Epithelial cell of prostate (primary cell): ENCODE measurements around the gene LRRC56.

Source experiments
- DNase-seq: peaks from one replicate; pipeline ENCODE4 v3.0.0-alpha.2; 2011; ENCODE audit warnings: low read depth, low spot score
- H3K27ac ChIP-seq: fragments of 450-650 bp; 2 replicates; pipeline ENCODE4 v1.5.1; 2017; ENCODE audit warnings: mild to moderate bottlenecking

Gene LRRC56

DNA sequence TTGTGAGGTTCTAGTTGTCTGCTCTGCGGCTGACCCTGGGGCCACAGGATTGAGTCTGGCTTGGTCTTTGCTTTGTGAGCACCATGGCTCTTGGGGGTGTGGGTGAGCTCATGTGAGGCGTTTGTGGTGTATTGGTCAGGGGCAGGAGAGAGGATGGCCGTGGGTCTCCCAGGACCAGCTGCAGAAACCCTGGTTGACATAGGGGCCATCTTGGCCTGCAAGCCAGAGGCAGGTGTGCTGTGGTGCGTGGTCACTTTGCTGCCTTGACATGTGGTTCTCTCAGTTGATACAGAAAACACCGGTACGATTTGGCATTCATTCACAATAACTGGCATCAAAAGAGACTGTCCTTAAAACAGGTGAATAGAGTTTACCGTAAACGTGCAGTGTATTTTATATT lies 50.2 kb downstream of the LRRC56 start:
- H3K27ac ChIP-seq, result no peak overlapping the region
- DNase-seq, result no peak

DNA sequence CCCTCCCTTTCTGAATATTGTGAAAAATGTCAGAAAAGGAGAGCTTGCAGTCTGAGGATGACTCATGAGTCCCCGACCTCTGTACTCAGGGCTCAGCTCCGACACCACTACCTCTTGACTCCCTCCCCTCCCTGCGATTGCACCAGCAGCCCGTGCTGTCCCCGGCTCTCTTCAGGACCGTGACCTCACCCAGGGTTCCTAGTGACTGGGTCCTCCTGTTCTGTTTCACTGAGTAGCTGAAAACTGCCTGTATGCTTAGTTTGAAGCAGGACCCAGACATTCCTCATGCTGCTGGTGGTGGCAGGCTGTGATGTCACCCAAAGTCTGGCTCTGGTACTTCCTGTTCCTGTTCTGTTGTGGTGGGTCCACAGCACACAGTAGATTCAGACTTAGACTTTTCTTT lies 50.7 kb downstream of the LRRC56 start:
- no peak overlapping the region for H3K27ac ChIP-seq
- no peak for DNase-seq

DNA sequence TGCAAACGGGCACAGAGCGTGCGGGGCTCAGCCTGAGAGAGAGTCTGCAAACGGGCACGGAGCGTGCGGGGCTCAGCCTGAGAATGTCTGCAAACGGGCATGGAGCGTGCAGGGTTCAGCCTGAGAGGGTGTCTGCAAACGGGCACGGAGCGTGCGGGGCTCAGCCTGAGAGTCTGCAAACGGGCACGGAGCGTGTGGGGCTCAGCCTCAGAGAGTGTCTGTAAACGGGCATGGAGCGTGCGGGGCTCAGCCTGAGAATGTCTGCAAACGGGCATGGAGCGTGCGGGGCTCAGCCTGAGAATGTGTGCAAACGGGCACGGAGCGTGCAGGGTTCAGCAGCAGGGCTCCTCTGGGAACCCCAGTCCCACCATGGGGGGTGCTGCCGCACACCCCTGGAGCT lies 52.5 kb downstream of the LRRC56 start:
- no peak overlapping the region for H3K27ac ChIP-seq

DNA sequence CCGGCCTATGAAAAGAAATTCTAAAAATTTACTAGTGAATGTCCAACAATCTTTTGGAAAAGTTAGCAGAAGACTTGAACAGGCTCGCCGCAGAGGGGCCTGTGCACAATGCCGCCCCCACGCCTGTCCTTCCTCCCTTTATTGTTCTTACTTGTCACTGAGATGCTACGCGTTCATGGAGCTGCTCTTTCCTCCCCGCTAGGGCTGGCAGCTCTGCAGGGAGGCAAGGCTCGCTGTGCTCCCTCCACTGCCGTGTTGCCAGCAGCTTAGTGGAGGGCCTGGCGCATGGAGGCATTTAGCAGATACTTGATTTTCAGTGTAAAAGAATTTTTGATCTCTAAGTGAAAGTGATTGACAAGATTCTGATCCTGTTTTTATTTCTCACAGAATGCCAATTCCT lies 53.7 kb downstream of the LRRC56 start:
- H3K27ac ChIP-seq, result no peak overlapping the region

More for the DNA sequence above, 52.5 kb downstream of the LRRC56 start:
- no peak for DNase-seq

DNA sequence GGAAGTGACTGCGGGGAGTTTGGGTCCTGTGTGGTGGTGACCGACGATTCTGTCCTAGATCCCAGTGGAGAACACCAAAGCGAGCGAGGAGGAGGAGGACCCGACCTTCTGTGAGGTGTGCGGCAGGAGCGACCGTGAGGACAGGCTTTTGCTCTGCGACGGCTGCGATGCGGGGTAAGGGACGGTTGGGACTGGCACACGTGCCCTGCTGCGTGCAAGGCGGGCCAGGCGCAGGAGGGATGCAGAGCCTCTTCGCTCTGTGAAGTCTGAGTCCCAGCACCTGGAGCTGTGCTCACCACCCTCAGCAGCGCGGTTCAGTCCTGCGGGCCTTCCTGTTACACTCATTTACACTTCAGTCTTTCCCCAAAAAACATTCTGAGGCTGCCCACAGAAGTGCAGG lies 55.2 kb downstream of the LRRC56 start:
- no peak for DNase-seq
- H3K27ac ChIP-seq, result no peak overlapping the region

More for the DNA sequence above, 53.7 kb downstream of the LRRC56 start:
- DNase-seq, result no peak

DNA sequence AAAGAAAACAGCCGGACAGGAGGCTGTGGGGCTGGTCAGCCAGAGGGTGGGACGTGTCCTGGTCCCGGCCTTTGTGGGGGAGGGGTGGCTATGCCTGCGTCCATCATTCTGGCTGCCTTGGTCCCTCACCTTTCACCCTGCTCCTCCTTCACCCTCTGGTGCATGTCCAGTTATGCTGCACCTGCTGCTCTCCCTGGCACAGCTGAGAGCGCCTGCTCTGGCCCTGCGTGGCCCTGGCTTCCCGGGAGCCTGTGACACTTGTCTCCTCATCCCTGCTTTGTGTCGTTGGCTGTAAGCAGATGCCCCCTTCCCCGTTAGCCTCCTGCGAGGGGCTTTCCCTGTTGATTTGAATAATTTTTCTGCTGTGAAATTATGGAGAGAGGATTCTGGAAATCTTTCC lies 55.6 kb downstream of the LRRC56 start:
- no peak overlapping the region for H3K27ac ChIP-seq
- DNase-seq, result no peak

DNA sequence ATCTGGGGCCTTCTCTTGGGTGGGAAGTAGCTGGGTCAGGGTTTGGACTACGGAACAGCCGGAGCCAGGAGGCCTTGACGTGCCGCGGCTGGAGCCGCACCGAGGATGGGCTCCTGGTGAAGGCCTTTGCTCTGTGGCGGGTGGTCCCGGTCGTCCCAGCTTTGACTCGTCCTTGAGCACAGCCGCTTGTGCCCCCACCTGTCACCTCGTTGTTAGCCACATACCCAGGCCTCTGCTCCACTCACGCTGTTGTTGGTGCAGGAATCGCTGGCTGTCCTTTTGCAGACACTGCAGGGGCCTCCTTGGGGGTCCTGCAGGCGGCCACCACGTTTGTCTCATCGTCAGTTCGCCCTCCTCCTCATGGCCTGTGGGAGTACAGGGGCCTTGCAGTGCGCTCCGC lies 56.0 kb downstream of the LRRC56 start:
- no peak for DNase-seq
- H3K27ac ChIP-seq, result no peak overlapping the region

DNA sequence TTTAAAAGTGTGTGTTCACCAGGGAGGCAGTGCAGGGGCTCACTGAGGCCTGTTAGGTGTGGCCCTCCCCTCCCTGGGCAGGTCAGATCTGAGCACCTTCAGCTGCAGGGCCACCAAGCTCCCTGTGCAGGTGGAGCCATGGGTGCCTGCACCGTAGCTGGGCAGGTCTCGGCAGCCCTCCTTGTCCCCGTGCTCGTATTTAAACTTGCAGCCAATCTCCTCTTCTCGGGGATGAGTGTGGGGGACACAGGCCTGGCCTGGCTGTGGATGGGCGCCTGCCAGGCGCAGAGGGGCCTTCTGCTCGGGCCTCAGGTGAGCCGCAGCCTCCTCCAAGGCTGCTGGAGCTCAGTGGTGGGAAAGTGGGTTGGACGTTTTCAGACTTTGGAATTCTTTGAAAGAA lies 58.1 kb downstream of the LRRC56 start:
- H3K27ac ChIP-seq, result no peak overlapping the region
- no peak for DNase-seq

DNA sequence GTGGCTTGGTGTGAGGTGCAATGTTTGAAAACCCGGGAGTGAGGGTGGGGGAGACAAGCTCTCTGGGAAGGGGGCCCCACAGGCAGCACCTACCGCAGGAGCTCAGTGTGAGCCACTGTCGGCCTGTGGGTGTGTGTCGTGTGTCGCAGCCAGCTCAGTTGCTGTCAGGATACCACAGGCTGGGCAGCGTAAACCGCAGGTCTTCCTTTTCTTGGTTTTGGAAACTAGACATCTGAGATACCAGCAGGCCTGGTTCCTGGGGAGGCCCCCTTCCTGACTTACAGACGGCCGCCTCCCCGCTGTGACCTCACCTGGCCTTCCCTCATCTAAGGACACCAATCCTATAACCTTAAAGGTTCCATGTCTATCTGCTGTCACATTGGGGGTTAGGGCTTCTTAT lies 59.0 kb downstream of the LRRC56 start:
- DNase-seq, result no peak
- H3K27ac ChIP-seq, result no peak overlapping the region

DNA sequence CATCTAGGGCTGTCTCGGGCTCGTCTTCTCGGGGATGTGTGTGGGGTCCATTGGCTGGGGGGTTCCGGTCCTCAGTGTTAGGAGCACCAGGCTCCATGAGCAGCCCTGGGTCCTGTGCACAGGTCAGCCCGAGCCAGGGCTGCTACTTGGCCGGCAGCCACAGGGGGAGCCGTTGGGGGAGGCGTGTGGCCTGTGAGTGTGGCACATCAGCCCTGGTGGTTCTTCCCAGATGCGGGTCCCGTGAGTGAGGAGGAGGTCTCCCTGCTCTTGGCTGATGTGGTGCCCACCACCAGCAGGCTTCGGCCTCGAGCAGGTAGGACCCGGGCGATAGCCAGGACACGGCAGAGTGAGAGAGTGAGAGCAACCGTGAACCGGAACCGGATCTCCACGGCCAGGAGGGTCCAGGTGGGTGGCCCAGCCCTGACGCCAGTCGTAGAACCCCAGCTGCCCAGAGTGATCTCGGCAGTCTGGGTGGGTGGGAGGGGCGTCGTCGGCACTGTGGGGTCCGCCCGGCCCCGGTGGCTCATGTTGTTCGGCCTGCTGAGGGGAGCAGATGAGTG lies 59.9 kb downstream of the LRRC56 start:
- DNase-seq, result no peak
- H3K27ac ChIP-seq, result no peak overlapping the region

DNA sequence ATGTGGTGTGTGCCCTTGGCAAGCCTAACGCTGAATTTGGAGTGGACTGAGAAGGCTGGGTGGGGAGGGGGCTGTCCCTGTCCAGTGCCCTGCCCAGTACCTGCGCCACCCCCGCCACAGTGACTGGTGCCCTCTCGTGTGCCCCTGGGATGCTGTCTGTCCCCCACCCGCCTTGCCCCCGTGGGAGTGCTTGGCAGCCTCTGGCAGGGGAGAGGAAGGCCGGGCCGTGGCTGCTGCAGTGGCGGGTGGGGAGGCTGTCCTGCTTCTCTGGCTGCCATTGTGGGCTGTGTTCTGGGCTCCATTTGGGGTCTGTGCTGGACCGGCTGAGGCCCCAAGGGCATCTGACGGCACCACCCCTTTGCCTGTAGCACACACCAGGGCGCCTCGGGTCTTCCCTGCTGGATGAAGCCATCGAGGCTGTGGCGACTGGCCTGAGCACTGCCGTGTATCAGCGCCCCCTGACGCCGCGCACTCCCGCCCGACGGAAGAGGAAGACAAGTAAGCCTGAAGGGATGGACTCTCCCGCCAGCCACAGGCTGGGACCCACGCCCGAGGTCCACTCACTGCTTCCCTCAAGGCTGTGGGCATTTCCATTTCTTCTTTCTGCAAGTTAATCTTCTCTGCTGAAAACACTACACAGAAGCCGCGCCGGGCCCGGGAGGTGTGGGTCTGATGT lies 60.8 kb downstream of the LRRC56 start:
- H3K27ac ChIP-seq, result no peak overlapping the region
- no peak for DNase-seq

DNA sequence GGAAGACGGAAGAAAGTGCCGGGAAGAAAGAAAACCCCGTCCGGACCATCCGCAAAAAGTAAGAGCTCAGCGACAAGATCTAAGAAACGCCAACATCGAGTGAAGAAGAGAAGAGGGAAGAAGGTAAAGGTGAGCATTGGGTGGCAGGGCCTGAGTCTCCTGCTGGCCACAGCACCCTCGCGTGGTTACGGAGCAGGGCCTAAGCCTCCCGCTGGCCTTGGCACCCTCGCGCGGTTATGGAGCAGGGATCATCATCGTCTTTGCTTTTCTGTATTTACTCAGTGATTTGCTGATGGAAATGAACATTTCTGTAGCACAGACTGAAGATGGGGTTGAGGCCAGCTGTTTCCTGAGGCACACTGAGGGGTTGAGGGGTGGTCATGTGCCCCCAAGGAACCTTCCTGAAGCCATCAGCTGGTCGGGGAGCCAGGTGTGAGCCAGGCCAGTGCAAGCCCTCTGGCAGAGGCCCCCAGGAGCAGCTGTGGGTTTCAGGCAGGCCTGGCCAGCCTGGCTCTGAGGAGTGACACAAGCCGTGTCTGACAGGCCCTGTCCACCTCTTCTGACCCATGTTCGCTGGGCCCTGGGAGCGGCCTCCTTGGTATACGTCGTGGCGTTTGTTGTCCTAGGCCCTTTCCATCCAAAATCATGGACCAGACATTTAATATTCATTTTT lies 64.4 kb downstream of the LRRC56 start:
- no peak overlapping the region for H3K27ac ChIP-seq
- no peak for DNase-seq

DNA sequence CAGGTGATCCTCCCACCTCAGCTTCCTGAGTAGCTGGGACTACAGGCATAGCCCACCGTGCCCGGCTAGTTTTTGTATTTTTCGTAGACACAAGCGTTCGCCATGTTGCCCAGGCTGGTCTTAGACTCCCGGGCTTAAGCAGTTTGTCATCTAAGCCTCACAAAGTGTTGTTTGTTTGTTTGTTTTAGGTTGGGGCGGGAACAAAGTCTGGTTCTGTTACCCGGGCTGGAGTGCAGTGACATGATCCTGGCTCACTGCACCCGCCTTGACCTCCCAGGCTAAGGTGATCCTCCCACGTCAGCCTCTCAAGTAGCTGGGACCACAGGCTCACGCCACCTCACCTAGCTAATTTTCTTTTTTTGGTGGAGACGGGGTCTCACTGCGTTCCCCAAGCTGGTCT lies 65.8 kb downstream of the LRRC56 start:
- H3K27ac ChIP-seq, result no peak overlapping the region
- no peak for DNase-seq
